ENCODE data around the gene GLT6D1.

The GLT6D1 gene

DNA sequence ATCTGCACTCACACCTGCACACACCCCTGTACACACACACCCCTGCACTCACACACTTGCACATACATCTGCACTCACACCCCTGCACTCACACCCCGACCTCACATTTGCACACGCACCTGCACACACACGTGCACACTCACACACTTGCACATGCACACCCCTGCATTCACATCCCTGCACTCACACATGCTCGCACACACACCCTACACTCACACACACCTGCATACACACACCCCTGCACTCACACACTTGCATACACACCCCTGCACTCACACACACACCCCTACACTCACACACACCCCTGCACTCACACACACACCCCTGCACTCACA is 27.5 kb downstream of the GLT6D1 start:
- no peak overlapping the region for H3K4me3 ChIP-seq (replicated peaks; ENCODE audit: insufficient read depth, low read length)
- TF ChIP-seq SPI1 (IDR thresholded peaks at IDR 0.05; ENCODE audit: borderline replicate concordance, low read depth) = no peak
- TF ChIP-seq, protein P1, sequence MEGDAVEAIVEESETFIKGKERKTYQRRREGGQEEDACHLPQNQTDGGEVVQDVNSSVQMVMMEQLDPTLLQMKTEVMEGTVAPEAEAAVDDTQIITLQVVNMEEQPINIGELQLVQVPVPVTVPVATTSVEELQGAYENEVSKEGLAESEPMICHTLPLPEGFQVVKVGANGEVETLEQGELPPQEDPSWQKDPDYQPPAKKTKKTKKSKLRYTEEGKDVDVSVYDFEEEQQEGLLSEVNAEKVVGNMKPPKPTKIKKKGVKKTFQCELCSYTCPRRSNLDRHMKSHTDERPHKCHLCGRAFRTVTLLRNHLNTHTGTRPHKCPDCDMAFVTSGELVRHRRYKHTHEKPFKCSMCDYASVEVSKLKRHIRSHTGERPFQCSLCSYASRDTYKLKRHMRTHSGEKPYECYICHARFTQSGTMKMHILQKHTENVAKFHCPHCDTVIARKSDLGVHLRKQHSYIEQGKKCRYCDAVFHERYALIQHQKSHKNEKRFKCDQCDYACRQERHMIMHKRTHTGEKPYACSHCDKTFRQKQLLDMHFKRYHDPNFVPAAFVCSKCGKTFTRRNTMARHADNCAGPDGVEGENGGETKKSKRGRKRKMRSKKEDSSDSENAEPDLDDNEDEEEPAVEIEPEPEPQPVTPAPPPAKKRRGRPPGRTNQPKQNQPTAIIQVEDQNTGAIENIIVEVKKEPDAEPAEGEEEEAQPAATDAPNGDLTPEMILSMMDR (IDR thresholded peaks at IDR 0.05; ENCODE audit: insufficient read depth, low read length) = no peak
- TF ChIP-seq, protein P2, sequence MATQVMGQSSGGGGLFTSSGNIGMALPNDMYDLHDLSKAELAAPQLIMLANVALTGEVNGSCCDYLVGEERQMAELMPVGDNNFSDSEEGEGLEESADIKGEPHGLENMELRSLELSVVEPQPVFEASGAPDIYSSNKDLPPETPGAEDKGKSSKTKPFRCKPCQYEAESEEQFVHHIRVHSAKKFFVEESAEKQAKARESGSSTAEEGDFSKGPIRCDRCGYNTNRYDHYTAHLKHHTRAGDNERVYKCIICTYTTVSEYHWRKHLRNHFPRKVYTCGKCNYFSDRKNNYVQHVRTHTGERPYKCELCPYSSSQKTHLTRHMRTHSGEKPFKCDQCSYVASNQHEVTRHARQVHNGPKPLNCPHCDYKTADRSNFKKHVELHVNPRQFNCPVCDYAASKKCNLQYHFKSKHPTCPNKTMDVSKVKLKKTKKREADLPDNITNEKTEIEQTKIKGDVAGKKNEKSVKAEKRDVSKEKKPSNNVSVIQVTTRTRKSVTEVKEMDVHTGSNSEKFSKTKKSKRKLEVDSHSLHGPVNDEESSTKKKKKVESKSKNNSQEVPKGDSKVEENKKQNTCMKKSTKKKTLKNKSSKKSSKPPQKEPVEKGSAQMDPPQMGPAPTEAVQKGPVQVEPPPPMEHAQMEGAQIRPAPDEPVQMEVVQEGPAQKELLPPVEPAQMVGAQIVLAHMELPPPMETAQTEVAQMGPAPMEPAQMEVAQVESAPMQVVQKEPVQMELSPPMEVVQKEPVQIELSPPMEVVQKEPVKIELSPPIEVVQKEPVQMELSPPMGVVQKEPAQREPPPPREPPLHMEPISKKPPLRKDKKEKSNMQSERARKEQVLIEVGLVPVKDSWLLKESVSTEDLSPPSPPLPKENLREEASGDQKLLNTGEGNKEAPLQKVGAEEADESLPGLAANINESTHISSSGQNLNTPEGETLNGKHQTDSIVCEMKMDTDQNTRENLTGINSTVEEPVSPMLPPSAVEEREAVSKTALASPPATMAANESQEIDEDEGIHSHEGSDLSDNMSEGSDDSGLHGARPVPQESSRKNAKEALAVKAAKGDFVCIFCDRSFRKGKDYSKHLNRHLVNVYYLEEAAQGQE (IDR thresholded peaks at IDR 0.05; ENCODE audit: insufficient replicate concordance, low read depth) = no peak
- no peak overlapping the region for H3K27ac ChIP-seq (replicated peaks)
- DNase-seq (ENCODE audit: low read depth in 1 of 2, low spot score in 1 of 2) = no peak
- no peaks in the 10 kb centered on the region for H3K27me3 ChIP-seq (ENCODE audit: insufficient read depth, poor library complexity, severe bottlenecking)

DNA sequence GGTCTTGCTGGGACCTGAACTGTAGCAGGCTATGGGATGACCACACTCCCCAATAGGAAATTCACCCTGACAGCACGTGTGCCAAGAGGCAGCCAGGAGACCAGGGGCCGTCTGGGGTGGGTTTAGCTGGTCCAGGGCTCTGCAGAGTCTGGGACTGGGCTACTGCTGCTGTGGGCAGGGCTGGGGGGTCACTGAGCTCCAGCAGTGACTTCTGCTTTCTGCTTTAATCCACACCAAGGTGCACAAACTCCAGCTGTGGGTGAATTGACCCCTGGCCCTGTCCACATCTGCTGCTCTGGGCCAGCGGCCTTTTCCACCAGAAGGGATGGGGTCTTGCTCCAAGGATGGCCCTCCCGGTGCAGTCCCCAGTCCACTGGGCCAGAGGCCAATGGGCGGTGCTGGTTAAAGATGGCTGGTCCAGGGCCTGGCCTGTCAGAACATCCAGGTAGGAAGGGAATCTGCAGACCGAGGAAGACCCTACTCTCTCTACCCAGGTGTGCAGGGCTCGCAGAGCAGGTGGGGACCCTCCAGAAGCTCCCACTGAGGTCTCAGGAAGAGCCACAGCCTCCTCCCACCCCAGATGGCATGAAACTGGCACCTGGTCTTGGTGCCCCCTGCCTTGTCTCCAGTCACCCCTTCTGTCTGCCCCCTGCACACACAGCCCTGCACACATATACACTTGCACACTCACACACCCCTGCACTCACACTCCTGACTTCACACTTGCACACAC is 28.0 kb downstream of the GLT6D1 start:
- DNase-seq (ENCODE audit: low read depth in 1 of 2, low spot score in 1 of 2) = no peak
- no peaks in the 10 kb centered on the region for H3K27me3 ChIP-seq (ENCODE audit: insufficient read depth, poor library complexity, severe bottlenecking)
- H3K27ac ChIP-seq (replicated peaks) = no peak overlapping the region
- TF ChIP-seq POLR2AphosphoS5 (IDR thresholded peaks at IDR 0.05; ENCODE audit: low read depth) = no peak
- TF ChIP-seq, protein P1 (IDR thresholded peaks at IDR 0.05; ENCODE audit: insufficient read depth, low read length) = no peak
- no peak for TF ChIP-seq SPI1 (IDR thresholded peaks at IDR 0.05; ENCODE audit: borderline replicate concordance, low read depth)
- TF ChIP-seq GABPA (IDR thresholded peaks at IDR 0.05; ENCODE audit: low read depth) = no peak
- TF ChIP-seq, protein P2 (IDR thresholded peaks at IDR 0.05; ENCODE audit: insufficient replicate concordance, low read depth) = no peak
- no peak overlapping the region for H3K4me3 ChIP-seq (replicated peaks; ENCODE audit: insufficient read depth, low read length)

DNA sequence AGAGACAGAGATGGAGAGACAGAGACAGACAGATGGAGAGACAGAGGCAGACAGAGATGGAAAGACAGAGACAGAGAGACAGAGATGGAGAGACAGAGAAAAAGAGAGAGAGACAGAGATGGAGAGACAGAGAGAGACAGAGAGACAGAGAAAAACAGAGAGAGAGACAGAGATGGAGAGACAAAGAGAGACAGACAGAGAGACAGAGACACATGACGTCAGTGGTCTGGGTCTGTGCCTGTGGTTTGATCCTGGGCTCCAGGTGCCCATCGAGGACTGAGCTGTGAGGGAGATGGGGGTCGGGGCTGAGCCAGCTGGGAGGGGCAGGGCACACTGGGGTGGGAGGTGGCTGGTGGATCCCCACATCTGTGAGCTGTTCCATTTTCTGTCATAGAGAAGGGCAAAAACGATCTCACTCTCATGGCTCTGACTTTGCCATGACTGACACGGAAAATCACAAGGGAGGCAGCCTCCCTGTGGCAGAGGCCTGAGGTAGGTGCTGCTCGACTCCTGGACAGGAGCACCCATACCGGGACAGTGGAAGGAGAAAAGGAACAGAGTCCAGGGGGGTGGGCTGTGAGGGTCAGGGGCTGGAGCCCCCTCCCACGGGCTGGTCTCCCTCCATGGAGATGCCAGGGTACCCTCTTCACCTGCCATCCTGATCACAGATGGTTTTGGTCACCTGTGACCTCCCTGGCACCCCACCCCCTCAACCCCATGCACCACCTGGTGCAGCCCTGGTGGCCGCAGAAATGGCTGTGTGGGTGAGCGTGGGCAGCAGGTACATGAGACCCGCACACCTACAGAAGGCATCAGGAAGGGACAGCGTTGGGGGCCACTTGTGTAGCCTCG is 28.8 kb downstream of the GLT6D1 start:
- Histone ChIP-seq H3K4me3 (replicated peaks; ENCODE audit: insufficient read depth, low read length) (no peak overlapping the region), H3K27me3 (ENCODE audit: insufficient read depth, poor library complexity, severe bottlenecking) (no peaks in the 10 kb centered on the region), H3K27ac (replicated peaks) (no peak overlapping the region)
- TF ChIP-seq POLR2AphosphoS5 (IDR thresholded peaks at IDR 0.05; ENCODE audit: low read depth) (no peak), GABPA (IDR thresholded peaks at IDR 0.05; ENCODE audit: low read depth) (no peak), SPI1 (IDR thresholded peaks at IDR 0.05; ENCODE audit: borderline replicate concordance, low read depth) (no peak)
- TF ChIP-seq, protein P2 (IDR thresholded peaks at IDR 0.05; ENCODE audit: insufficient replicate concordance, low read depth) = no peak
- TF ChIP-seq, protein P1 (IDR thresholded peaks at IDR 0.05; ENCODE audit: insufficient read depth, low read length) = no peak
- DNase-seq (ENCODE audit: low read depth in 1 of 2, low spot score in 1 of 2) = no peak
